Renal cortex interstitium (tissue), 11 donors: ENCODE data around the gene PRRT1. TPM values are rescaled to one million over a fixed set of nuclear protein-coding genes. Genes with fewer than 3 reads are reported as not detected.

Source experiments
- DNase-seq, 11 donors: peaks; one replicate each; pipeline ENCODE4 v3.0.0-alpha.2; 2013; ENCODE audit warnings: low read depth in 9 of 11, low spot score in 4 of 11; ENCODE audit errors: extremely low read depth in 1 of 11
- polyA plus RNA-seq, 3 donors: library from polyadenylated mRNA; unstranded; fragments of 120-200 nt; gene quantifications; one replicate each; pipeline ENCODE4 v1.2.1, GENCODE V29; 2013; ENCODE audit not compliant: insufficient read length in 3 of 3

The PRRT1 gene
- polyA plus RNA-seq, 3 donors: 2.4 to 4.2 (median 2.6) TPM

- DNase-seq: no peak
Observed at GRCh38 chr6:32139590-32139989, 12.1 kb downstream of the PRRT1 start.

- DNase-seq: no peak
Observed at GRCh38 chr6:32137454-32137853, 14.3 kb downstream of the PRRT1 start.

DNA sequence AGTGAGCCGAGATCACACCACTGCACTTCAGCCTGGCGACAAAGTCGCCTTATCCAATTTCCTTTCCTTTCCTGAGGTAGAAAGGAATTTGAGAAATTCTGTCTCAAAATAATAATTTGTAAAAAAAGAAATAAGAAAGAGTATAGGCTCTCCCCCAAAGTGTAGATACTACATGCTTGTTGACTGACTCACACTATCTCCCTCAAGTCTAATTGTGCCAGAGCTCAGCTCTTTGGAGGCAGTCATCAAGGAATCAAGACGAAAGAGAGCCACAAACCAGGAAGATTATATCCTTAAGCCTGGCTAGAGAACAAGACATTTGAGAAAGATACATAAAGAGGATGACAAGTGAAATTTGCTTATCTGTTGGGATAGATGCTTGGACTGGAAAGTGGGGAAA is 18.0 kb downstream of the PRRT1 start:
- DNase-seq: no peak

DNA sequence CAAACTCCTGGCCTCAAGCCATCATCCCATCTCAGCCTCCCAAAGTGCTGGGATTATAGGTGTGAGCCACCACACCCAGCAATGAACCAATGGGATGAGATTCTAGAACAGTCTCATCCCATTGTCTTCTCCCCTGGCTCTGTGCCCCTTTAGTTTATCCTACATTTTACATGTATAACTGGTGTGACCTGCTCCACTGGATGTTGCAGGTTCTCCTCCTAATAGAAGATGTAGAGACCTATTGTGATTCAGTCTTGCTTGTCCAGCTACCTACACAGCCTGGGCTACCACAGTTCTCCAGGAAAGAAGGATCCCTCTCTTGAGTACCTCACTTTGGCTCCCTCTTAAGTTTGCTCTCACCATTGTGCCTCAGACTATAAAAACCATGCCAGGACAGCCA is 19.6 kb downstream of the PRRT1 start:
- no peak for DNase-seq

DNA sequence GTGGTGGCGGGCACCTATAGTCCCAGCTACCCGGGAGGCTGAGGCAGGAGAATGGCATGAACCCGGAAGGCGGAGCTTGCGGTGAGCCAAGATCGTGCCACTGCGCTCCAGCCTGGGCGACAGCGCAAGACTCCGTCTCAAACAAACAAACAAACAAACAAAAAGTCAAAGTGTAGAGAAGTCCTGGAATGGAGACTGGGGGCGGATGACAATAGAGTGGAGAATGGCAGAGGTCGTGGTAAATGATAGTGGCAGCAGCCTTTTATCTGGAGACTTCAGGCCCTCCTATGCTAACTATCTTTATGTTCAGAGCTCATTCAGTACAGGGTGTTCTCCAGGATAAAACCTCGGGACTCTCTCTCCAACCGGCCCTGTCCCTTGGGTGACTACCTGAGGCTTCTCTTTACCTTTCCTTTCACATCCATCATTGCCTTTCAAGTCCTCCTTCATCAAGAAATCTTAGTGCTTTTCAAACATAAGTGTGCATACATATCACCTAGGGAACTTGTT is 20.2 kb downstream of the PRRT1 start:
- no peak for DNase-seq

DNA sequence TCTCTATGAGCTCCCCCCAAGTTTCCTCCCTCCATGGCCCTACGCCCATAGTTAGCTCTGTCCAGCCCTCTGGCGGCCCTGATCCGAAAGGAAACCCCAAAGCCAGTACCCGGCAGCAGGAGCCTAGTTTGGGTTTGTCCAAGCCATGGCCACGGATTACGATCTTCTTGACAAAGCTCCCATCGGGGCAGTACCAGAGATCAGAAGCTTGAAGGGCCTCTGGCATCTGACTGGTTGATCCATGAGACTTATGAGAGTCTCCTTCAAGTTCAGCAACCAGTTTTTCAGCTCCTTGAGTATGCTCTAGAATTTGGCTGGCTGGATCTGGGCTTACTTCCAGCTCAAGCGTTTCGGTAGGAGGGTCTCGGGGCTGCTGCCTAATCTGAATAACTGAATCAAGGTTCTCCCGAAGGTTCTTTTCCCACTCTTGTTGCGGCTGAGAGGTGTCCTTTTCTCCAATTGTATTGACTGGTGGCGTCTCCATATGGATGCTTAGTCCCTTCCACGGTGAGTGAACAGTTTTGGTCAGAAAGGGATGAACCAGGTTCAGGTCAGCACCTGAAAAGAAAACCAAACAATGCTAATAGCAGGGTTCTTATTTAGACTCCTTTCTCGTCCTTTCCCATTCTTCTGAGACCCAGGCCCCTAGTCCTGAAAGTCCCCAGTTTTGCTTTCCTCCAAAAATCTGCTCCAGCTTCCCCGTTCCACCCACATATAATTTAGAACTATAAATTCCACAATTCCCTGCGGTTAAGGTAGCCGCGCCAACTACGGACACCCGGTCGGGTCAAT is 22.2 kb downstream of the PRRT1 start:
- DNase-seq: no peak

- DNase-seq: no peak
Observed at GRCh38 chr6:32128751-32129296, 22.9 kb downstream of the PRRT1 start.

- DNase-seq: peak; percentile 89 to 100 (median 98)
Observed at GRCh38 chr6:32127717-32128592, 23.8 kb downstream of the PRRT1 start, which contains the start of gene ATF6B. Gene ATF6B, minus strand, starts transcription at chr6:32128246. Its CDS starts 39 bp downstream, at chr6:32128207.

GRCh38 chr6:32127409-32127716 is 24.4 kb downstream of the PRRT1 start:
- DNase-seq: no peak

- no peak for DNase-seq
Observed at GRCh38 chr6:32126880-32127279, 24.9 kb downstream of the PRRT1 start.

GRCh38 chr6:32123681-32124080 is 28.1 kb downstream of the PRRT1 start:
- no peak for DNase-seq

DNA sequence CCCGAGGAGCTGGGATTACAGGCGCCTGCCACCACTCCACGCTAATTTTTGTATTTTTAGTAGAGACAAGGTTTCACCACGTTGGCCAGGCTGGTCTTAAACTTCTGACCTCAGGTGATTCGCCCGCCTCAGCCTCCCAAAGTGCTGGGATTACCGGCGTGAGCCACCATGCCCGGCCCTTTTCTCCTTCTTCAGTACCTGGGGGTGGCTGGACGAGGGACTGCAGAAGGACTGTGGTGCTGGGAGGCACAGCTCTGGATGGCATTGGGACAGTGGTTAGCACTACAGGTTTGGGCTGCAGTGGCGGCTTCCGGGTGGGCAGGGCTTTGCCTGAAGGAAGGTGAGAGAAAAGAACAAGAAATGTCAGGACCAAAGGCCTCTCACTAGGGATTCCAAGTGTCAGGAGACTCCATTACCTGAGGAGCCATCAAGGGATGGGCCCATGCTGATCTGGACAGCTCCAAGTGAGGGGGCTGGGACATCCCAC is 31.1 kb downstream of the PRRT1 start:
- DNase-seq: no peak

DNA sequence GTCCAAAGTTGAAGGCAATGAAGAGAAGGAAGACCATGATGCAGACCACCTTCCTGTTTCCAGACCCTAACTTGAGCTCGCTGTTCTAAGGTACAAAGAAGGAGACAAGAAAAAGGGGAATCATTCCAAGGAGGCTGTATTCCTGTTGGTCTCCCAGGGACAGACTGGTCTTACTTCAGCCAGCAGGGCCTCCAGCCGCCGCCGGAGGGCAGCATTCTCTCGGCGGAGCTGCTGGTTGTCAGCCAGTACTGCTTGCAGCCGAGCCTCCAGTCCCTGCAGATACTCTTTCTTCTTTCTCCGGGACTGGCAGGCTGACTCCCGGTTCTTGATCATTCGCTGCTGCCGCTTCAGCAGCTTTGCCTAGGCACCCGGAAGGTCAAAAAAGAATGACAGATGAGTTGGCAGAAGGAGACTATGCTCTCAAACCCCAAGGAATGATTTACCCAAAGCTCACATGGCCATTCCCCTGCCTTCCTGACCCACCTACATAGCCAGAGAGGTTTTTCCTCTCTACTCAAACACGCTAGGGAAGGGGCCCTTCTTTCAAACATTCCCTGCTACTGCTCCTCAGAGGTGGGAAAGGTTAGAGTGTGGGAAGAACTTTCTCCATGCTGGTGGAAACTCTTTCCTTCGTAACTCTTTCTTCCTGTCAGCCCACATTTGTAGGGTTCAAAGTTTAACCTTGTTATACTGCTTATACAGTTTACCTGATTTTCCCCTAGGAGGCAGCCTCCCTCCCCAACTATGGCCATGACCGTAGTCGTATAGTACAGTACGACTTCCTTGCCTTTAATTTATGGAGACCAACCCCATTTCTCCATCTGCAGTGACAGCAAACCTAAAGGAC is 32.7 kb downstream of the PRRT1 start:
- peak in 9 of 11 donors; percentile 64 to 80 (median 72) for DNase-seq

- DNase-seq: no peak
Observed at GRCh38 chr6:32117461-32117860, 34.3 kb downstream of the PRRT1 start.

DNA sequence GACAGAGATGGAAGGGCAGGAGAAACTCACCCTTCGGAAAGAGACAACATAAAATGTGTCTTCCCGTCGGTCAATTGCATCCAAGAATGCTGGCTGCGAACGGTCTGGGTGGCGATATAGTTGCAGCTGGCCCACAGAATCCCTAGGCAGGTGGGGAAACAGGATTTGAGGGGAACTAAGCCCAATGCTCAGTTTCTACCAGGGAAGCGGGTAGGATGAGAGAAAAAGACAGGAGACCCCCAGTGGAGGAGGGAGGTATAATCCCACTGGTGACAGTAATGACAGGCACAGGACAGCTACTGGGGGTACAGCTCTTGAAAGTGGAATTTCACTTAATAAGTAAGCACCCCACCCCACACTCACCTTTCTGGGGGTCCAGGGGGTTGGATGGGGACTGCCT is 35.1 kb downstream of the PRRT1 start:
- no peak for DNase-seq

- DNase-seq: no peak
Observed at GRCh38 chr6:32115623-32116022, 36.1 kb downstream of the PRRT1 start.

GRCh38 chr6:32114796-32115195 is 36.9 kb downstream of the PRRT1 start:
- no peak for DNase-seq

DNA sequence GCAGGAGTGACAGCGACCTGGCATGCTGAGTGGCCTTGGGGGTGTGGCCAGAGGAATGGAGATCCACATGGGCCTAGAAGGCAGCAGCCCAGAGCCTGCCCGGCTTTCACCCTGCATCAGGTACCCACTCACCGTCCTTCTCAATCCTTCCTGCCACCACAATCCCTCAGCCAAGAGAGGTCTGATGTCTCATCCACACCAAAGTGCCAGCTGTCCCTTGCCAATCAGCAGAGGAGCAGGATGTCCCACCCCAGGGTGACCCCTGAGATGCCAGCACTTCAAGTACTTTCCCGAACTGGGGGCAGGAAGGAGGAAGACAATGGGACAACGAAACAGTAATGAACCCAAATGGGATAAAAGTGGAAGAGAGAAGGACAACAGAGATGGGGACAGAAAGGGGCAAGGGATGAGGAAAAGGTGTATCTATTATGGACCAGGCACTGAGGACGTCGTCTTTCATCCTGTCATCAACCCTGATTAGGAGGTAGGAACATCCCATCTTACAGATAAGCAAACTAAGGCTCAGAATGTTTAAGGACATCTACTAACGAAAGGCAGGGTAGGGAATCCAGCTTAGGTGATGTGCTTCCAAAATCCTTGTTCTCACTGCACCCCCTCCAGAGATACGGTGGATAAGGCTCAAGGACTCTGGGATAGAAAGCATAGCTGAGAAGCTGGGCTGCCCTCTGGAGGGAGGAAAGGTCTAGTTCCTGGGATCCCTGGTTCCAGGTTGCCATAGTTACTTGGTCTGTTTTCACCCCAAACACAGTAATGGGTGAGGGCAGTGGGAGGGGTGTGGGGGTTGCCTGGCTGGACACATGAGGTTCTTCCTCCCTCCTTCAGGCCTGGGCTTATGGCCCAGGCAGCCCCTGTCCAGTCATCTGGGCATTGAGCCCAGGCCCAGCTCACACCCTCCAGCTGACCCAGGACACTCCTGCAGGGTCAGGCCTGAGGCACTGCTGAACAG is 38.1 kb downstream of the PRRT1 start:
- no peak for DNase-seq
